Nucleus accumbens (tissue), 56 donors: ENCODE measurements around the gene SCAMP2.

Source experiments
- DNase-seq, 56 donors: peaks; one replicate each; lab custom pipeline; 2025; lab: John Stamatoyannopoulos, UW

Gene SCAMP2

DNA sequence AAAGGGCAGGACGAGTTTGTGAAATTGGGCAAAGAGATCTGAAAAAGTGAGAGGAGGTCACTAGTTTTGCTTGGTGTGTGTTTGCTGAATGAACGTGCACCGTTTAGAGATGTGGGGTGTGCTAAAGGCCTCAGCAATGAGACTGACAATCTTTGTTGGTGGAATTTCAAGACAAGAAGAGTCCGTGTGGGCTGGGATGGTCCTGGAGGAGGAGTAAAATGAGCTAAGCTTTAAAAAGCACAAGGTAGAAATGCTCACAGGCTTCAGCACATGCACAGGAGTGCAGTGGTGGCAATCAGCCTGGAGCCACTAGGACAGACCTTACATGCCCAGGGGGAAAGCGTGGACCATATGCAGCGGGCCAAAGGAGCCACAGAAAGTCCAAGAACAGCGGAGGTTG is 48.2 kb downstream of the SCAMP2 start:
- DNase-seq: peak in 2 of 56 donors; percentile 5 to 12

DNA sequence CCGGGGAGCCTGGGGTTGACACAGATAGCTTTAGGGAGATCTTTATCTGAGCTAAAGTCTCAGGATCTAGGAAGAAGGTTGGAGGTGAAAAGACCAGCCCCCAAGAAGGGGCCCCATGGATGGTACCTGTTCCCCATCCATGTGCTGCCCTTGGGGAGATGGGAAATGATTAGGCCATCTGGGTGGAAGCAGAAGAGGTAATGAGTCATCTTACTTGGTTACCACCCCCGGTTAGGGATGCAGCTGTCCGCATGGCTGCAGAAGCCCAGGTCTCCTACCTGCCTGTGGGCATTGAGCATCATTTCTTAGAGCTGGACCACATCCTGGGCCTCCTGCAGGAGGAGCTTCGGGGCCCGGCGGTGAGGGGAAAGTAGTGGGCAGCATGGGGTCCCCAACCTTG is 49.8 kb downstream of the SCAMP2 start:
- no peak for DNase-seq

DNA sequence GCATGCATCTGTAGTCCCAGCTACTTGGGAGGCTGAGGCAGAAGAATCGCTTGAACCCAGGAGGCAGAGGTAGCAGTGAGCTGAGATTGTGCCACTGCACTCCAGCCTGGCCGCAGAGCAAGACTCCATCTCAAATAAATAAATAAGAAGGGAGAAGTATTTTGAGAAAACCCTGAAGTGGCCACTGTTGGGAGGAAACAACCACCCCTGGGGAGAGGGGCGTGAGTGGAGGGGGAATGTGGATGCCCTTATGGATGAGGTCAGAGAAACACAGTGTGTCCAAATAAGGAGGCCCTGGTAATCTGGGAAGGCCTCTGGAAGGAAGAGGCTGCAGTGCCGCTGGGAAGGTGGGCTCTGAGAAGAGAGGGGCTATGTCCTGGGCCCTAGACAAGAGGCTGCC is 50.9 kb downstream of the SCAMP2 start:
- DNase-seq: no peak

DNA sequence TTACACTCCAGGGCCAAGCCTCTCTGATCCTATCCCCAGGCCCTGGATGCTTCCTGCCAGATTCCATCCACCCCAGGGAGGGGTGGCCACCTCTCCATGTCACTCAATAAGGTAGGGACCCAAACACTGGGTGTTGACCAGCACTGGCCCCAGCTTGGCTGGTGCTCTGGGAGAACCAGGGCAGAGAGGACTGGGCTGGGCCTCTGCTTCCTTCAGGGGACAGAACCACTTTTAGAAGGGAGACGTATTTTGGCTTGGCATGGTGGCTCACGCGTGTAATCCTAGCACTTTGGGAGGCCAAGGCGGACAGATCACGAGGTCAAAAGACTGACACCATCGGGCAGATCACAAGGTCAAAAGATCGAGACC is 51.4 kb downstream of the SCAMP2 start:
- no peak for DNase-seq

DNA sequence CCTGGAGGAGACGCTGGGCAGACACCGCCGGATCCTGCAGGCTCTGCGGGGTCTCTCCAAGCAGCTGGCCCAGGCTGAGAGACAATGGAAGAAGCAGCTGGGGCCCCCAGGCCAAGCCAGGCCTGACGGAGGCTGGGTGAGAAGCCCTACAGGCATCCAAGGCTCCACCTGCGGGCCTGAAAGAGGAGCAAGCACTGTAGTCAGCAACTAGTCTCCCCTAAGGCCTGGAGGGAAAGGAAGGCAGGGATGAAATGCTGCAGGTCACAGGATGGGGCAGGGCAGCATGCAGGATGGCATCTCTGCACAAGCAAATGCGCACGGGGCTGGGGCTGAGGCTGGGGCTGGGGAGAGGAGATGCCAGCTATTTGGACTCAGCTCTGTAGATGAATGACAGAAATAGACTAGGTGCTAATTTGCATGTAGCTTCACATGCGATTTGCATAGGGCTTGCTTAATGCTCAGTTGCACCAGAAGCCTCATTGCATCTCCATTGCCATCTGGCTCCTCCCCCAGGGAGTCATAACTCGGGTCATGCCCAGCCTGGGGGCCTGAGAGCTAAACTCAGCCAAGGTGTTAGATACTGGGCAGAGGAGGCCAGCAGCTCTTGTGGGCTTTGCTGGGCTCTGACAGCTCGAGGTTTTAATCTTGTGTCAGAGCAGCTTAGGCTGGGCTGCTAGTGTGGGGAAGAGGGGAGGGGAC is 51.9 kb downstream of the SCAMP2 start:
- DNase-seq: no peak

DNA sequence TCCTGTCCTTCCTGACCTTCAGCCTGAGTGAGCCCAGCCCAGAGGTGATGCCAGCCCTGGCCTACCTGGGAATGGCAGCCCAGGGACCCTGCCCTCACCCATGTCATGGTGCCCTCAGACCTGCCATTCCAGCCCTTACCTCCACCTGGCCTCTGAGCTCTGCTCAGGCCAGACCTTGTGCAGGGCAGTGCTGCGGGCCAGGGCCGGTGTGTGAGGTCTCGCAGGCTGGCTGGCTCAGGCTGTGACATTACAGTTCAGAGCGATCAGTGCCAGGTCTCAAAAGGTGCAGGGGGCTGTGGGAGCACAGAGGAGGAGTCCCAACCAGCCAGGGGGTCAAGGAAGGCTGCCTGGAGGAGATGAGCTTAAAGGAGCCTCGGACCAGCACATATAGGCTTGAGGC is 53.1 kb downstream of the SCAMP2 start:
- DNase-seq: no peak

DNA sequence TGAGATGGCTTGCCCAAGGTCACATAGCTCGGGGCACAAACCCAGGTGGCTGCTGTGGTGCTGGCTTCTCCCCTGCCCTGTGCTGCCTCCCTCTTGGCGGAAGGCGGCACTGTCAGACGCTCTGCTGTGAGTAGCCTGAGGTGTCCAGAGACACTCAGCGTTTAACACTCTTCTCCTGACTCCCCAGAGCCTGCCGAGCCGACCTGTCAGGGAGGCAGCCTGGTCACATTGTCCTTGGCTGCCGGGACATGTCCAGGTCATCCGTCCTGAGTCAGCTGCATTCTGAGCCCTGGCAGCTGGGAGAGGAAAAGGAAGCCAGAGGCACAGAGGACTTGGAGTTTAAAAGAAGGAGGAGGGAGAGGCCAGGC is 55.8 kb downstream of the SCAMP2 start:
- peak in 3 of 56 donors; percentile 15 to 41 (median 27) for DNase-seq

DNA sequence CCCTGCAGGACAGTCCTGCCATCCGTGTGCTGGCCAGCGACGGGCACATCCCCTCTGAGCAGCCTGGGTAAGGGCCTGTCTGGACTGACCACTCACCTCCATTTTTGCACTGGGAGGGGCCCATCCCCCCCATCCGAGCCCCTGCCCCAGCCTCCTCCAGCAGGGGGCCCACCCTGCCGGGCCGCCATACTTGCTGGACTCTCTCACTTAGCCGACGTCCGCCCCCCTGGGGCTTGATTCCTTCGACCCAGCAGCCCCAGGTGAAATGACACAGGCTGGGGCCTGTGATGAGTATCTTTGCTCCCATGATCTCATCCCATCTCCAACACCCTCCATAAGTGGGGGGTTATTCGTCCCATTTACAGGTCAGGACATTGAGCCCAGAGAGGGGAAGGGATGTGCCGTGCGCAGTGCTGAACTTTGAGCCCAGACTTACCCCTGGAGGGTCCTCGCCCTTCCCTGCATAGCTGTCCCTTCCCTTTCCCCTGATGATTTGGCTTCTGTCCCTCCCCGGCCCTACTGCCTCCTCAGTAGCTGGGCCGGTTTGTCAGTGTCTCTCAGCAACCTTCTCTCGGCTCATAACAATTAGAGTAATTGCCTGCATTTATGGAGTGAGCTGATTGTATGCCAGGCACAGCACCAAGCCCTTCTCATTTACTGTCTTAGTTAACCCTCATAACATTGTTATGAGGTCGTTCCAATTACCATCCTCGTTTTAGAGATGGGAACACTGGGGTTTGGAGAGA is 56.4 kb downstream of the SCAMP2 start:
- DNase-seq: no peak

DNA sequence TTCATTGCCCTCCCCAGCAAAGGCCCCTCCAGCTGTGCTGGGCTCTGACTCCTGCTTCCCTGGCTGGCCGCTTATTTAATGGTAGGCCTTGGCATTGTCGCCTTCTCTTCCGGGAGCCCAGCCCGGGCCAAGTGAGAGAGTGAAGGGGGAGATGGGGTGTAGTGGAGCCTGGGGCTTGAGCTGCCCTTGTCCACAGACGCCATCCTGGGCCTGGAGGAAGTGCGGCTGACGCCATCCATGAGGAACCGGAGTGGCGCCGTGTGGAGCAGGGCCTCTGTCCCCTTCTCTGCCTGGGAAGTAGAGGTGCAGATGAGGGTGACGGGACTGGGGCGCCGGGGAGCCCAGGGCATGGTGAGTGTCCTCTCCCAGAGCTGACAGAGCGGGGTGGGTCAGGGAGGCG is 57.2 kb downstream of the SCAMP2 start:
- no peak for DNase-seq

DNA sequence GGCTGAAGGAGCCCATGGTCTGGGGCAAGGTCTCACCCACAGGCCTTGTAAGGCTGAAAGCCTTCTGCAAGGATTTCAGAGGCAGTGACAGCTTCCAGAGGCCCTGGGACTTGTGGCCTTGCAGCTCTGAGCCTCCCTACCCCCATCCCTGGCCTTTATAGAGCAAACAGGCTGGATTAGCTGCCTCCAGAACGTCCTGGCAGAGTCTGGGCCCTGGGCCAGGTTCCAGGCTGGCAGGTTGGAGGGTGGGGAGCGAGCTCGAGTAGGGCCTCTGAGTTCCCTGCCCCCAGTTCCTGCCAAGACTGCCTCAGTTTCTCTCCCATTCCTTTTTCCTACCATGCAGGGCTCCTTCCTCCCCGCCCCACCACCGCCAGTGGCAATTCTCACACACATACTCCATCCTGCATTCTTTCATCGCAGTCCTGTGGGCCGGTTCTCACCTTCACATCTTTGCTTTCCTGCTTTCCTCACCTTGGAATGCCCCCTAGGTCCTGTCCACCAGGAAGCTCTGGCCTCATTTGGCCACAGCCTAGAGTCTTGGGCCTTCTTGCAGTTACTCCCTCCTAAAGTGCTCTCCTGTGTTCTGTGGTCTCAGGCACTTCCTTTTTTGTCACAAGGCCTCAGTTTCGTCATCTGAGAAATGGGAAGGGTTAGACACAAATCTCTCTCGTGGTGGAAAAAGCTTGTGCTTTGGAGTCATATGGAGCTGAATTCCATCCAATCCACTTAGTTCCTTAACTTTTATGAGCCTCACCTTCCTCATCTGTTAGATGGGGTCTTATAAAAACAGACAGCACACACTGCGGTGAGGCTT is 57.8 kb downstream of the SCAMP2 start:
- DNase-seq: peak in 3 of 56 donors; percentile 9 to 50 (median 16)

DNA sequence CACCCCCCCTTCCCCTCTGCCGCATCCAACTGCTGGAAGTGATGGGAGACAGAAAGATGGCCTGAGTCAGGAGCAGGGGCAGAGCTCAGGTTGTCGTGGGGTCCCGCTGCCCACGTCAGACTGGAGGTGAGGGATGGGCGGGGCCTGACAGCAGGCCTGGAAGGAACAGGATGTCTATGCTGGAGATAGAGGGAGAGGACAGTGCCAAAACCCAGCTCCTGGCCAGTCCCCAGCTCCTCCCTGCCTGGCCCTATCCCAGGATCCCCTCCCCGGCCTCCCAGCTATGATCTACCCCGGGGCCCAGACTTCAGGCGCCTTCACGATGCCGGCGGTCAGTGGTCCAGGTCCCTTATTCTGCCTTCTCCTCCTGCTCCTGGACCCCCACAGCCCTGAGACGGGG is 60.6 kb downstream of the SCAMP2 start, which contains the start of gene LMAN1L:
Gene LMAN1L, plus strand, starts transcription at position 303 of the 400 bp plus-strand sequence. Its CDS starts 20 bp downstream, at position 323.
- no peak for DNase-seq

DNA sequence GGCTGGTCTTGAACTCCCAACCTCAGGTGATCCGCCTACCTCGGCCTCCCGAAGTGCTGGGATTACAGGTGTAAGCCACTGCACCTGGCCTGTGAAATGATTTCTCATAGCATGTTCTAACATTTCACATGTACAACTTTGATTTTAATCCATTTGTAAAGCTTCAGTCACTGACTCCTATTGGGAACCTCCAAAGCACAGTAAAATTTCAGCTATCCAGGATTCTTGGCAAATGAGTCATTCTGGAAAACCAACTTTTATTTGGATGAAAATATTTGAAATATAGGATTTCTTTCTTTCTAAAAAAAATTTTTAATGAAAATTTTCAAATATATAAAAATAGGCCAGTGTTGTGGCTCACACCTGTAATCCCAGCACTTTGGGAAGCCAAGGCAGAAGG is 63.2 kb downstream of the SCAMP2 start:
- DNase-seq: no peak

DNA sequence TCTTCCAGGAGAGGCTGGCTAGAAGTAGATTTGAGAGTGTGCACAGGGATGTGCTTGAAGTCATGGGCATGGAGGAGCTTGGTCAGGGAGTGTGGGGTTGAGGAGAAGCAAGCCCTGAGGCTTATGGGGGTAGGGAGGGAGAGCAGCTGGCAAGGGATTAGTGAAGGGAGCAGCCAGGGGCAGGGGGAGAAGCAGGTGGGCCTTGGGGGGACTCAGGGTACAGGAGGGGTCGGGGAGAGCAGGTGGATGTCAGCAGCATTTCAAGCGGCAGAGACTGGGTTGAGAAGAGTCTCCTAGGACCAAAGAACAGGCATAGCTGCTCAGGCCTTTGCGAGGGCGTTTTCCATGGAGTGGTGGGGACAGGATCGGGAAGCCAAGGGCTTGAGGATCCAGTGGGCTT is 63.9 kb downstream of the SCAMP2 start:
- DNase-seq: no peak

DNA sequence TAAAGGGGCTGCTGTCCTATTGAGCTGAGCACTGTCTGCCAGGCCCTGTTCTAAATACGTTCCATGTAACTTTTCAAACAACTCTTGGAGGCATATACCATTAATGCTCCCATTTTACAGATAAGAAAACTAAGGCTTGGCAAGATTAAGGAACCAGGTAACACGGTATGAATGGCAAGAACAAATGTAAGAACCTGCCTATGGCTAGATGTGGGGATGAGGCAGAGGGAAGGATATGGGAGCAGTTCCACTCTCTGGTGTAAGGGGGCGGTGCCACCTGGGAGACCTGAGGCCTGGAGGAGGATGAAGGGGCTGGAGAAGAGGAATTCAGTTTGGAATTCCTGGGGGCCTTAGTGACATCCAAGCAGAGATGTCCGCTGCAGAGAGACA is 64.3 kb downstream of the SCAMP2 start:
- DNase-seq: no peak

DNA sequence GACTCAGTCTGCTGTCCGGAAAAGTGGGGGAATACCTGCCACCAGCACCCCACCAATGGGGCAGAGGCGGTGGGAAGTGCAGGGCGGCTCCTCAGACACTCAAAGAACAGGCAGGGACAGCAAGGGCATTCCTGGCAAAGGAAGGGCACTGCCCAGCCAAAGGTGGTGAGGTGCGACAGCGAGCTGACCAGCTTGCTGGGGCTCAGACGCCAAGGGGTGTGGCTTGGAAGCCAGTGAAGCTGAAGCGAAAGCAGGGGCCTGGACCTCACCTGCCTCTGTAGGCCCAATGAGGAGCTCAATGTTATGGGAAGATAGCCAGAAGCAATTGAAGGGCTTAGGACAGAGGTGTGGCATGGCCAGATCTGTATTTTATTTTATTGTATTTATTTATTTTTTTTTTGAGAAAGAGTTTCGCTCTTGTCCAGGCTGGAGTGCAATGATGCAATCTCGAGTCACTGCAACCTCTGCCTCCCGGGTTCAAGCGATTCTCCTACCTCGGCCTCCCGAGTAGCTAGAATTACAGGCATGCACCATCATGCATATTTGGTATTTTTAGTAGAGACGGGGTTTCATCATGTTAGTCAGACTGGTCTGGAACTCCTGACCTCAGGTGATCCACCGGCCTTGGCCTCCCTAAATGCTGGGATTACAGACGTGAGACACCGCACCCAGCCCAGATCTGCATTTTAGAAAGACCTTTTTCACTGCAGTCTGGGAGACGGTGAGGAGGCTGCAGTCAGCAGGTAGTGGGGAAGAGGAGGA is 64.9 kb downstream of the SCAMP2 start:
- DNase-seq: no peak

DNA sequence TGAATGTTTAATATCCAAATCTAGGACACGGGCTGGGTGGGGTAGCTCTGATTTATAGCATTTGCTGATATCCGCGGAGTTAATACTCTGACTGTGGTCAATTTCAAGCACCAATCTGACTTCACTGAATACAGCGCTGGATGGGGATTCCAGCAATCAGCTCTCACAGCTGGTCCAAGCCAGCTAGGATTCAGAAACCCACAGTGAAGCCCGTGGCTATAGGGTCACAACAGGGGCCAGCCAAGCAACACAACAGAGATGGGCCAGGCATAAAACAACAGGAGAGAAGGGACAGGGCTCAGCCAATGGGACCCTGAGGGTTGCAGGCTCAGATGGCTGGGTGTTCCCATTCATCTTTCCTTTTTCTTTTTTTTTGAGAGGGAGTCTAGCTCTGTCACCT is 65.9 kb downstream of the SCAMP2 start:
- DNase-seq: no peak

DNA sequence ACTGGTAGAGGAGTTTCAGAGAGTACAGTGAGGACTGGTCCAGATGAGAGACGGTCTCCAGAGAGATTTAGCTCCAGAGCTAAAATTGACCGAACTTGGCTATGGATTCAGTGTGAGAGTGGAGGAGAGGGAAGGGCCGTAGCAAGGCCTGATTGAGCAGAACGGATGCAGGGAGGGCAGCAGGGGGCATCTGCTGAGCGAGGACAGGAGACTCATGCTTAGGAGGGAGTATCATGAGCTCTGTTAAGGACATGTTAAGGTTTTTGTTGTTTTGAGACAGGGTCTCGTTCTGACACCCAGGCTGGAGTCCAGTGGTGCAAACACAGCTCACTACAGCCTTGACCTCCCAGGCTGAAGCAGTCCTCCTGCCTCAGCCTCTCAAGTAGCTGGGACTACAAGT is 68.2 kb downstream of the SCAMP2 start:
- no peak for DNase-seq

DNA sequence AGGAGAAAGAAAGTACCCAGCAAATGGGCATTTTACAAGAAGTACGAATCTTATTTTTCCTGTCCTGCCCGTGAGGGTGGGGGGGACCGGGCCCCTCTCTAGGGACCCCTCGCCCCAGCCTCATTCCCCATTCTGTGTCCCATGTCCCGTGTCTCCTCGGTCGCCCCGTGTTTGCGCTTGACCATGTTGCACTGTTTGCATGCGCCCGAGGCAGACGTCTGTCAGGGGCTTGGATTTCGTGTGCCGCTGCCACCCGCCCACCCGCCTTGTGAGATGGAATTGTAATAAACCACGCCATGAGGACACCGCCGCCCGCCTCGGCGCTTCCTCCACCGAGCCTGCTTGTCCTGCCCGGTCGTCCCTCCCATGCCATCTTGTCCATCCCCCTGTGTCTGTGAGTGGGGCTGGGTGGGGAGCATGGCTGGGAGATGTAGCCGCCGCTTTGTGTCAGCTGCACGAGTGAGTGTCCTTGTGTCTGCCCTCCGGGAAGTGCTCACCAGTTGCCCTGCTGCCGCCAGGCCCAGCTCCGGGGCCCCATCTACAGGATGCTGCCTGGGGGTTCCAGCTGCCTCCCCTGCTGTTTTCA is 70.2 kb downstream of the SCAMP2 start:
- no peak for DNase-seq

DNA sequence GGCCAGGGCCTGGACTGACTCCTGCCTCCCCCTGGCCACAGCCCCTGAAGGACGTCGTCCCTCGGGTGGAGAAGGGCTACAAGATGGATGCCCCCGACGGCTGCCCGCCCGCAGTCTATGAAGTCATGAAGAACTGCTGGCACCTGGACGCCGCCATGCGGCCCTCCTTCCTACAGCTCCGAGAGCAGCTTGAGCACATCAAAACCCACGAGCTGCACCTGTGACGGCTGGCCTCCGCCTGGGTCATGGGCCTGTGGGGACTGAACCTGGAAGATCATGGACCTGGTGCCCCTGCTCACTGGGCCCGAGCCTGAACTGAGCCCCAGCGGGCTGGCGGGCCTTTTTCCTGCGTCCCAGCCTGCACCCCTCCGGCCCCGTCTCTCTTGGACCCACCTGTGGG is 70.9 kb downstream of the SCAMP2 start:
- no peak for DNase-seq

DNA sequence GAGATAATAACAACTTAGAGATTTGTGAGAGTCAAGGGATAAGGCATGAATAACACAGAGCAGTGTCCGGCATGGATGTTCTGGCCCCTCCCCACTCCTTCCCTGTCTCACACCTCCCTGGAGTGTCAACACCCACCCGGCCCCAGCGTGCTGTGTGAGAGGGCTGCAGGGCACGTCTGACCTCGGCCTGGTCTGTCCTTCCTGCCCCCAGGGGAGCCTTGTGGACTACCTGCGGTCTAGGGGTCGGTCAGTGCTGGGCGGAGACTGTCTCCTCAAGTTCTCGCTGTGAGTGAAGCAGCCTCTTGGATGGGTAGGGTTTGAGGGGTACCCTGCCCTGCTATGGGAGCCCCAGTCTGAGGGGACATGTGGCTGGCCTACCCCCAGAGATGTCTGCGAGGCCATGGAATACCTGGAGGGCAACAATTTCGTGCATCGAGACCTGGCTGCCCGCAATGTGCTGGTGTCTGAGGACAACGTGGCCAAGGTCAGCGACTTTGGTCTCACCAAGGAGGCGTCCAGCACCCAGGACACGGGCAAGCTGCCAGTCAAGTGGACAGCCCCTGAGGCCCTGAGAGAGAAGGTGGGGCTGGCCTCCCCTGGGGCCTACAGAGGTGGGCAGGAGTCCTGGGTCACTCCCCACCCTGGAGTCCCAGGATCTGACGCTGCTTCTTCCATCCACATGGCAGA is 71.7 kb downstream of the SCAMP2 start:
- no peak for DNase-seq
